ENCODE data around the gene CYP3A7. TPM values are rescaled to one million over a fixed set of nuclear protein-coding genes. Genes with fewer than 3 reads are reported as not detected.

The CYP3A7 gene
- total RNA-seq, 4 donors from 2014 or later = 0.22 TPM; not detected in 3

GRCh38 chr7:99674995-99675742 is 59.8 kb downstream of the CYP3A7 start:
- Histone ChIP-seq H3K4me3 (no peak overlapping the region), H3K4me1 (no peaks in the 10 kb centered on the region), H3K27ac (no peak overlapping the region), H3K27me3 (no peaks in the 10 kb centered on the region), H3K36me3 (peaks cover 0 to 6% (median 0%) of the 10 kb centered on the region in 3 donors), H3K9me3 (peaks cover 0 to 2% (median 0%) of the 10 kb centered on the region in 4 donors)
- no peak for DNase-seq (ENCODE audit: low spot score in 2 of 2)
- no peak for TF ChIP-seq POLR2A (IDR thresholded peaks at IDR 0.05)
- TF ChIP-seq CTCF (IDR thresholded peaks at IDR 0.05) = no peak
- TF ChIP-seq EP300 (IDR thresholded peaks at IDR 0.05) = no peak
- WGBS, 2 donors = 66 to 81% methylated on average over 2 of the region's 2 CpGs

GRCh38 chr7:99672573-99672972 is 62.4 kb downstream of the CYP3A7 start:
- DNase-seq (ENCODE audit: low spot score in 2 of 2) = no peak
- no peaks in the 10 kb centered on the region for H3K9me3 ChIP-seq
- WGBS, 2 donors = 89 to 91% methylated on average over 7 of the region's 7 CpGs
- no peak overlapping the region for H3K27ac ChIP-seq
- TF ChIP-seq EP300 (IDR thresholded peaks at IDR 0.05) (no peak), CTCF (IDR thresholded peaks at IDR 0.05) (no peak), POLR2A (IDR thresholded peaks at IDR 0.05) (no peak)
- no peaks in the 10 kb centered on the region for H3K27me3 ChIP-seq
- peaks cover 0 to 6% (median 0%) of the 10 kb centered on the region in 3 donors for H3K36me3 ChIP-seq
- no peaks in the 10 kb centered on the region for H3K4me1 ChIP-seq
- no peak overlapping the region for H3K4me3 ChIP-seq

GRCh38 chr7:99669782-99670181 is 65.2 kb downstream of the CYP3A7 start:
- Histone ChIP-seq H3K27ac (no peak overlapping the region), H3K4me1 (no peaks in the 10 kb centered on the region), H3K36me3 (no peaks in the 10 kb centered on the region), H3K4me3 (no peak overlapping the region), H3K9me3 (no peaks in the 10 kb centered on the region), H3K27me3 (no peaks in the 10 kb centered on the region)
- WGBS, 2 donors = 92% methylated on average over 3 of the region's 3 CpGs
- TF ChIP-seq POLR2A (IDR thresholded peaks at IDR 0.05) = no peak
- TF ChIP-seq EP300 (IDR thresholded peaks at IDR 0.05) = no peak
- TF ChIP-seq CTCF (IDR thresholded peaks at IDR 0.05) = no peak
- DNase-seq (ENCODE audit: low spot score in 2 of 2) = no peak

- Histone ChIP-seq H3K27me3 (no peaks in the 10 kb centered on the region), H3K4me3 (no peak overlapping the region), H3K36me3 (no peaks in the 10 kb centered on the region), H3K27ac (no peak overlapping the region), H3K4me1 (no peaks in the 10 kb centered on the region), H3K9me3 (no peaks in the 10 kb centered on the region)
- TF ChIP-seq POLR2A (IDR thresholded peaks at IDR 0.05) = no peak
- TF ChIP-seq EP300 (IDR thresholded peaks at IDR 0.05) = no peak
- no peak for TF ChIP-seq CTCF (IDR thresholded peaks at IDR 0.05)
- DNase-seq (ENCODE audit: low spot score in 2 of 2) = no peak
- WGBS, 2 donors = 90 to 96% methylated on average over 8 of the region's 8 CpGs
These were observed 66.5 kb downstream of the CYP3A7 start for GRCh38 chr7:99668541-99668940.

- 71 to 76% methylated on average over 2 of the region's 2 CpGs for WGBS, 2 donors
- Histone ChIP-seq H3K4me1 (no peaks in the 10 kb centered on the region), H3K36me3 (peaks cover 0 to 12% (median 0%) of the 10 kb centered on the region in 3 donors), H3K27me3 (no peaks in the 10 kb centered on the region), H3K27ac (no peak overlapping the region), H3K9me3 (no peaks in the 10 kb centered on the region), H3K4me3 (no peak overlapping the region)
- TF ChIP-seq POLR2A (IDR thresholded peaks at IDR 0.05) (no peak), EP300 (IDR thresholded peaks at IDR 0.05) (no peak), CTCF (IDR thresholded peaks at IDR 0.05) (no peak)
- no peak for DNase-seq (ENCODE audit: low spot score in 2 of 2)
These were observed 67.8 kb downstream of the CYP3A7 start for GRCh38 chr7:99667179-99667578.
